ENCODE measurements around the gene MAZ.

The MAZ gene

GRCh38 chr16:29858149-29858849, 52.0 kb downstream of the MAZ start:
- DNase-seq, result no peak

GRCh38 chr16:29858974-29859373, 52.6 kb downstream of the MAZ start:
- no peak for DNase-seq

DNA sequence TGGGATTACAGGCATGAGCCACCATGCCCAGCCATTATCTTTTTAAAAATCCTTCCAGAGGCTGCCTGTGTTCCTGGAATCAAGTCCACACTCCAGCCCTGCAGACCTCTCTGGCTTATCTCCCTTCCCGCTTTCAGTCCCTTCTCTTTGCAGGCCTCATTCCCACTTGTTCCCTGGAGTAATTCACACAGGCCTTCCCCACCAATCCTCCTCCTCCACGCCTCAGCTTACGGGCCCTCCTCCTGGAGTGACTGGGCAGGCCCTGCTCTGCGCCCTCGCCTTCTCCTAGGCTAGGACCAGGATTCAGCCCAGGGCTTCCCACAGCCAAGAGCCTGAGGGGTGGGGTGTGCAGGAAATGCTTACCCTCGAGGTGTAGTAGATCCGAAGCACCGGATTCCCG, 53.9 kb downstream of the MAZ start:
- DNase-seq, result no peak

Measured in fibroblast of upper back skin (primary cell).